ENCODE data around the gene TMEM129.

TMEM129 gene

DNA sequence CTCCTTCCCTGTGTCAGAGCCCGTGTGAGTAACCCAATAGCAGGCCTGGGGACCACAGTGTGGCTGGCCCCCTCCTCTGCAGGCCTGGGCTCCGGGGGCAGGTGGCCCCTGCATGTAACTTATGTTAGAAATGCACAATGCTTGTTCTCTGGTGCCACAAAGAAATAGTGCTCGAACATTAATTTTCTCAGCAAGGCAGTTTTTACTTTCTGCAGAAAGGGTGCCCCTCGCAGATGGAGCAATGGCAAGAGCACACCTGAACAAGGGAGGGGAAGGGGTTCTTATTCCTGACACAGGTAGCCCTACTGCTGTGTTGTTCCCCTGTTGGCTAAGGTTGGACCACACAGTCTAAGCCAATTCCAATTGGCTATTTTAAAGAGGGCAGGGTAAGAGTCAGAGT lies 17.3 kb upstream of the TMEM129 start:
- TF ChIP-seq CTCF (conservative IDR thresholded peaks at IDR 0.05; ENCODE audit: control insufficient read depth, insufficient read depth, low read depth, low read length): no peak
- H3K4me3 ChIP-seq (ENCODE audit: control insufficient read depth, low read depth, low read length): no peak overlapping the region
- DNase-seq (ENCODE audit: low read depth): no peak

GRCh38 chr4:1737666-1738065 lies 16.5 kb upstream of the TMEM129 start:
- H3K4me3 ChIP-seq (ENCODE audit: control insufficient read depth, low read depth, low read length): no peak overlapping the region
- no peak for DNase-seq (ENCODE audit: low read depth)
- TF ChIP-seq CTCF (conservative IDR thresholded peaks at IDR 0.05; ENCODE audit: control insufficient read depth, insufficient read depth, low read depth, low read length): no peak

DNA sequence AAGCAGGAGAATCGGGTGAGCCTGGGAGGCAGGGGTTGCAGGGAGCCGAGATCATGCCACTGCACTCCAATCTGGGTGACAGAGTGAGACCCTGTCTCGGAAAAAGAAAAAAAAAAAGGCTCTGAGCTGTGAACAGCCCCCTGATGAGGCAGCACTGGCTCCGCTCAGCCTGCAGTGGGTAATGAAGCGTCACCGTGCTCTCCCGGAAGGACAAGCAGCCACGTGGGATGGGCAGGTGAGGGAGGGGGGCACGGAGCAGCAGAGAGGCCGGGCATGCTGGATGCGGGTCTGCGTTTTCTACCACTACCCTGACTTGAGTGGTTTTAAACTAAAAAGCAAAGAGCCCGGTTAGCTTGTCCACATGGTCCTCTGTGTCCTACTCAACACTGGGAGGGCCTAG lies 15.7 kb upstream of the TMEM129 start:
- no peak for TF ChIP-seq CTCF (conservative IDR thresholded peaks at IDR 0.05; ENCODE audit: control insufficient read depth, insufficient read depth, low read depth, low read length)
- no peak overlapping the region for H3K4me3 ChIP-seq (ENCODE audit: control insufficient read depth, low read depth, low read length)
- DNase-seq (ENCODE audit: low read depth): no peak

DNA sequence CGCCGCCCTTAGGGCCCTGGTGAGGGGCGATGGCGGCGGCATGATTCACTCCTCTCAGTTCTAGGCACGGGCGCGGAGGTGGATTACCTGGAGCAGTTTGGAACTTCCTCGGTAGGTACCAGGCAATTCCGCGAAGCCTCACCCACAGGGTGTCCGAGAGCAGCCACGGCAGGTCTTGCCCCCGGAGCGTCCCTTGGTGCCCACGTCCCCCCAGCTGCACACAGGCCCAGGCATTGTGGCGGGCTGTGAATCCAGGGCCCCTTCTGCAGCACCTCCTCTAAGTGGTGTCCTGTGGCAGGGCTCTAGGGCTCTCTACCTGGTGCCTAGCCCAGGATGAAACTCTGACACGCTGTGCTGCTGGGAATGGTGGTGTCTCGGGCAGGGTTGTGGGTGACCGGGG lies 14.1 kb upstream of the TMEM129 start:
- no peak for DNase-seq (ENCODE audit: low read depth)
- H3K4me3 ChIP-seq (ENCODE audit: control insufficient read depth, low read depth, low read length): no peak overlapping the region
- TF ChIP-seq CTCF (conservative IDR thresholded peaks at IDR 0.05; ENCODE audit: control insufficient read depth, insufficient read depth, low read depth, low read length): no peak

- no peak overlapping the region for H3K4me3 ChIP-seq (ENCODE audit: control insufficient read depth, low read depth, low read length)
- no peak for TF ChIP-seq CTCF (conservative IDR thresholded peaks at IDR 0.05; ENCODE audit: control insufficient read depth, insufficient read depth, low read depth, low read length)
Measured at GRCh38 chr4:1732911-1733310, 11.8 kb upstream of the TMEM129 start.

GRCh38 chr4:1731180-1731579 lies 10.1 kb upstream of the TMEM129 start:
- peak; percentile 19 for DNase-seq (ENCODE audit: low read depth)
- no peak for TF ChIP-seq CTCF (conservative IDR thresholded peaks at IDR 0.05; ENCODE audit: control insufficient read depth, insufficient read depth, low read depth, low read length)
- H3K4me3 ChIP-seq (ENCODE audit: control insufficient read depth, low read depth, low read length): no peak overlapping the region

More at GRCh38 chr4:1732911-1733310, 11.8 kb upstream of the TMEM129 start:
- no peak for DNase-seq (ENCODE audit: low read depth)

GRCh38 chr4:1730532-1731135 lies 9.5 kb upstream of the TMEM129 start:
- no peak for TF ChIP-seq CTCF (conservative IDR thresholded peaks at IDR 0.05; ENCODE audit: control insufficient read depth, insufficient read depth, low read depth, low read length)

More at GRCh38 chr4:1730532-1731135, 9.5 kb upstream of the TMEM129 start:
- DNase-seq (ENCODE audit: low read depth): no peak
- H3K4me3 ChIP-seq (ENCODE audit: control insufficient read depth, low read depth, low read length): no peak overlapping the region

All from fibroblast of mammary gland (primary cell).